ENCODE data around the gene RAB3C.

DNA sequence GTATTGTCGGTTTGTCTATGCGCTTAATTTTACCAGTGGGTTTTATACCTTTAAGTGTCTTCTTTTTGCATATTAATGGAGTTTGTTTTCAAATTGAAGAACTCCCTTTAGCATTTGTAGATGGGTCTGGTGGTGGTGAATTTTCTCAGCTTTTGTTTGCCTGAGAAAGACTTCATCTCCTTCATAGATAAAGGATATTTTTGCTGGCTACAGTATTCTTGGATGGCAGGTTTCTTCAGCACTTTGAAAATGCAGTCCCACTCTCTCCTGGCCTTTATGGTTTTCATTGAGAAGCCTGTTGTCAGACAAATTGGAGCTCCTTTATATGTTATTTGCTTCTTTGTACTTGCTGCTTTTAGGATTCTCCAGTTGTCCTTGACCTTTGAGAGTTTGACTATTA is 142.1 kb downstream of the RAB3C start:
- TF ChIP-seq, protein P1, sequence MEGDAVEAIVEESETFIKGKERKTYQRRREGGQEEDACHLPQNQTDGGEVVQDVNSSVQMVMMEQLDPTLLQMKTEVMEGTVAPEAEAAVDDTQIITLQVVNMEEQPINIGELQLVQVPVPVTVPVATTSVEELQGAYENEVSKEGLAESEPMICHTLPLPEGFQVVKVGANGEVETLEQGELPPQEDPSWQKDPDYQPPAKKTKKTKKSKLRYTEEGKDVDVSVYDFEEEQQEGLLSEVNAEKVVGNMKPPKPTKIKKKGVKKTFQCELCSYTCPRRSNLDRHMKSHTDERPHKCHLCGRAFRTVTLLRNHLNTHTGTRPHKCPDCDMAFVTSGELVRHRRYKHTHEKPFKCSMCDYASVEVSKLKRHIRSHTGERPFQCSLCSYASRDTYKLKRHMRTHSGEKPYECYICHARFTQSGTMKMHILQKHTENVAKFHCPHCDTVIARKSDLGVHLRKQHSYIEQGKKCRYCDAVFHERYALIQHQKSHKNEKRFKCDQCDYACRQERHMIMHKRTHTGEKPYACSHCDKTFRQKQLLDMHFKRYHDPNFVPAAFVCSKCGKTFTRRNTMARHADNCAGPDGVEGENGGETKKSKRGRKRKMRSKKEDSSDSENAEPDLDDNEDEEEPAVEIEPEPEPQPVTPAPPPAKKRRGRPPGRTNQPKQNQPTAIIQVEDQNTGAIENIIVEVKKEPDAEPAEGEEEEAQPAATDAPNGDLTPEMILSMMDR (IDR thresholded peaks at IDR 0.05) = no peak
- TF ChIP-seq POLR2A (IDR thresholded peaks at IDR 0.05) = no peak

Measured in body of pancreas (tissue), 4 donors.